AG09319 (cell line): ENCODE data around the gene BCL6.

Experiments used
- DNase-seq: peaks from one replicate; pipeline ENCODE4 v3.0.0-alpha.2; 2010; ENCODE audit warnings: low read depth; ENCODE audit errors: extremely low read depth
- CTCF ChIP-seq: IDR thresholded peaks from 2 replicates; pipeline ENCODE4 v1.5.1; 2011; ENCODE audit warnings: low read depth, mild to moderate bottlenecking, inconsistent platforms, low read length, moderate library complexity

BCL6 gene

DNA sequence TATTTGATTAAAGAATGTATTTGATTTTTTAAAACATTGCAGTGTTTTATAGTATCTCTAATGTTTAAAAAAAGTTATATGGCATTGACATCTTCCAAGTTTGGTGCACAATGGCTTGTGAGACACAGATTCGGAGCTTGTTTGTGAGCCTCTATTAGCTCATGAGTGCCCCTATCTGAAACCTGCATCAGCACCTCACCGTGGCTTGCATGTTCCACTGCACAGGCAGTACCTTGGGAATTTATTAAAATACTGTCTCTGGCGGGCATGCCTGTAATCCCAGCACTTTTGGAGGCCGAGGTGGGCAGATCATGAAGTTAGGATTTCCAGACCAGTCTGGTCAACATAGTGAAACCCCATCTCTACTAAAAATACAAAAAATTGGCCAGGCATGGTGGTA, 36.1 kb downstream of the BCL6 start:
- DNase-seq: no peak
- no peak for TF ChIP-seq CTCF

GRCh38 chr3:187708696-187709095, 36.6 kb downstream of the BCL6 start:
- DNase-seq: no peak
- no peak for TF ChIP-seq CTCF

- TF ChIP-seq CTCF: no peak
- DNase-seq: no peak
Observed at GRCh38 chr3:187706971-187707370, 38.3 kb downstream of the BCL6 start.

DNA sequence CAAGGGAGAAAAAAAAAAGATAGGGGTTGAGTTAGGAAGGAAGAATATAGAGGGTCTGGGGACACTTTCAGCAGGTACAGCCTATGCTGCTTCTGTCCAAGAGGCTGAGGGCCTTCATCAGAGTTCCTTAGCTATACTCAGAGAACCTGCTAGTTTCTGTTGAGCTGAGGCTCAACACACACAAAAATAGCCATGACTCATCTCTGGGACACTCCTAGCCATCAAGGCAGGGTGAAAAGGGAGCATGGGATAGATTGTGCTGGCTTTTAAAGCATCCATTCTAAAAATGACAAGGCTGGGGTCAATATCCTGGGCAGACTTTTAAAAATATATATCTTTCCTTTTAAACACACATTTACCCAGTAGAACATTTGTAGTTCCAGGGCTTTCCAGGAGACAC, 40.1 kb downstream of the BCL6 start:
- no peak for TF ChIP-seq CTCF

DNA sequence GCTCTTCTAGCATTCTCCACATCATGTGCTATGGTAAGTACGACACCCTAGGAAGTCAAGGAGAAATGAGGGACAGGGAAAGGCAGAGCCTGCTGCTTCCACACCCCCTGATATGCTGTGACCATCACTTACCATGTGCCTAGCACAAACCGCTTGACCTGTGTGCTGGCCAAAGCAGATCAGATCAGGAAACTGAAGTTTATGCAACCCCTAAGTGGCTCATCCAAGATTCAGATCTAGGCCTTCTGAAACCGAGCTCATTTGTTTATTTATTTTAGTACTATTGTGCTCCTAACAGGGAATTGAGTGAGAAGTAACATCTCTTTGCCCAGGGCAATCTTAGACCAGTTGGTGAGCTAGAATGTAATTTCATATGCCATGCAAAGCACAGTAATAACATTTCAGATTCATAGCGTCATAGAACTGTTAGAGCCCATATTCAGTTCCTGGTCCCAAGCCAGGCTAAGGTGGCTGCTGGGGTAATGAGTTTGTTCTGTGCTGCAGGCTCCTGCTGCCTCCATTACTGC, 42.7 kb downstream of the BCL6 start, which contains the start of gene RTP2:
Gene RTP2 (minus strand): TSS at position 51 of the 527 bp plus-strand sequence. CDS start 429 bp downstream, outside the sequence.
- peak; percentile 23 for DNase-seq
- no peak for TF ChIP-seq CTCF

More for the DNA sequence above, 40.1 kb downstream of the BCL6 start:
- no peak for DNase-seq

DNA sequence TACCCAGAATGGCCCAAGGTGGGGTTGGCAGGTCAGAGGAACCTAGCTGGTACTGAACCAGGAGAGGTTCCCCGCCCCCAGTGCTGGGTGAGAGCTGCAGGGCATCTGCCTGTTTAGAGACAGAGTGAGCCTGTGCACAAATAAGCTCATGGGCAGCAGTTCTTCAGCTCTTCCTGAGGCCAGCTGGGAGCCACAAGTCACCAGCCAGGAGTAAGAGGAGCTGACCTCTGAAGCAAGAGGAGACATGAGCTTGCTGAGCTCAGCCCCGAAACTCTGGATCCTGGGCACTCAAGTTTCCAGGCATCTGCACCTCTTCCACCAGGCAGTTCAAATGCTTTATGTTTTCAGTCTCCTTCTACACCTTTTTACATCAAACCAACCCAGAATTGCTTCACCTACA, 45.0 kb downstream of the BCL6 start:
- DNase-seq: no peak
- no peak for TF ChIP-seq CTCF

GRCh38 chr3:187698499-187699399, 46.5 kb downstream of the BCL6 start:
- TF ChIP-seq CTCF: no peak
- DNase-seq: no peak
